HG02678 (cell line): ENCODE data around the gene N4BP3.

Experiments
- ATAC-seq: cut with Tn5 transposase; IDR thresholded peaks from one replicate; pipeline ENCODE4 v1.9.1; 2021; ENCODE audit warnings: mild to moderate bottlenecking, moderate library complexity; ENCODE audit not compliant: unreplicated experiment

N4BP3 gene

GRCh38 chr5:178145965-178146820 lies 32.9 kb downstream of the N4BP3 start:
- ATAC-seq = peak; percentile 69

GRCh38 chr5:178147406-178147805 lies 34.1 kb downstream of the N4BP3 start:
- ATAC-seq = no peak

GRCh38 chr5:178149199-178149932 lies 36.0 kb downstream of the N4BP3 start:
- no peak for ATAC-seq

- no peak for ATAC-seq
These were observed 37.8 kb downstream of the N4BP3 start for GRCh38 chr5:178150977-178151734.

GRCh38 chr5:178152491-178153444 lies 39.4 kb downstream of the N4BP3 start:
- ATAC-seq = no peak

GRCh38 chr5:178153530-178154340 lies 40.4 kb downstream of the N4BP3 start, which contains the start of gene NHP2:
Gene NHP2 (minus strand): TSS chr5:178153885. CDS start chr5:178153817, 68 bp downstream.
- peak; percentile 98 for ATAC-seq

GRCh38 chr5:178155065-178155464 lies 41.7 kb downstream of the N4BP3 start:
- no peak for ATAC-seq

- ATAC-seq = no peak
These were observed 46.8 kb downstream of the N4BP3 start for GRCh38 chr5:178160176-178160575.

- no peak for ATAC-seq
These were observed 49.1 kb downstream of the N4BP3 start for GRCh38 chr5:178162481-178162880.

- ATAC-seq = peak; percentile 92
These were observed 50.7 kb downstream of the N4BP3 start for GRCh38 chr5:178163772-178164735.

GRCh38 chr5:178165581-178165980 lies 52.2 kb downstream of the N4BP3 start:
- no peak for ATAC-seq

GRCh38 chr5:178170455-178170854 lies 57.1 kb downstream of the N4BP3 start:
- no peak for ATAC-seq

GRCh38 chr5:178174456-178174855 lies 61.1 kb downstream of the N4BP3 start:
- ATAC-seq = no peak
